Measurements from ENCODE around the gene FAS.

GRCh38 chr10:89003344-89003743 is 12.7 kb downstream of the FAS start:
- TF ChIP-seq POLR2AphosphoS5 (IDR thresholded peaks at IDR 0.05) (no peak), CTCF (IDR thresholded peaks at IDR 0.05) (no peak), POLR2A (IDR thresholded peaks at IDR 0.05) (no peak), EP300 (IDR thresholded peaks at IDR 0.05) (no peak)

Data from upper lobe of left lung (tissue), 4 donors.